Esophagus squamous epithelium (tissue), 4 donors: ENCODE measurements around the gene MEGF6.

ENCODE experiments used
- CTCF ChIP-seq, 6 experiments: fragments of 450-650 bp in 4 of 6; fragments of 200-600 bp in 2 of 6; sonication (generic) in 2 of 6; IDR thresholded peaks; one replicate each; pipeline ENCODE4 v1.5.1; 2016 to 2019; ENCODE audit warnings: antibody characterized with exemption in 6 of 6, mild to moderate bottlenecking in 4 of 6, moderate library complexity in 4 of 6
- POLR2A ChIP-seq, 4 donors: fragments of 450-650 bp; IDR thresholded peaks; one replicate each; pipeline ENCODE4 v1.6.1; 2017; ENCODE audit warnings: antibody characterized with exemption in 4 of 4, mild to moderate bottlenecking in 4 of 4, moderate library complexity in 3 of 4

GRCh38 chr1:3498986-3499385 is 112.3 kb downstream of the MEGF6 start:
- TF ChIP-seq CTCF (IDR thresholded peaks at IDR 0.05) (no peak), POLR2A (IDR thresholded peaks at IDR 0.05) (no peak)
